COLO829 (cell line): ENCODE results near the gene MEN1.

ENCODE experiments used
- DNase-seq: peaks from one replicate; pipeline ENCODE4 v3.0.0; 2012; ENCODE audit warnings: low spot score

The MEN1 gene

GRCh38 chr11:64778473-64779298, 31.7 kb downstream of the MEN1 start, which contains the start of gene SF1:
Gene SF1 (minus strand): TSS chr11:64778542. CDS start chr11:64778392, 150 bp downstream.
- peak; percentile 99 for DNase-seq

DNA sequence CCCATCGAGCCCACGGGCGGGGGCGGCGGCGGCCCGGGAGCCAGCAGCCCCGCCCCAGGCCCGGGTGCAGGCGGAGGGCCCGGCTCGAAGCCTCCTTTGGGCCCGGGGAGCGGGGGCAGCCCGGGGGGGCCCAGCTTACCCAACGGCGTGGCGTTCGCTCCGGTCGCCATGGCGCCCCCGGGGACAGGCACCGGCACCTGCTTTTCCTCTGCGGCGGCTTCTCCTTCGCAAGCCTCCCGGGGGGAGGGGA, 32.2 kb downstream of the MEN1 start:
- no peak for DNase-seq

- peak; percentile 94 for DNase-seq
Measured at GRCh38 chr11:64777449-64778222, 32.7 kb downstream of the MEN1 start.

GRCh38 chr11:64776875-64777274, 33.5 kb downstream of the MEN1 start:
- DNase-seq: no peak

GRCh38 chr11:64776425-64776824, 33.9 kb downstream of the MEN1 start:
- no peak for DNase-seq

- DNase-seq: no peak
Measured at GRCh38 chr11:64774144-64774543, 36.2 kb downstream of the MEN1 start.

- no peak for DNase-seq
Measured at GRCh38 chr11:64772303-64773018, 37.9 kb downstream of the MEN1 start.

DNA sequence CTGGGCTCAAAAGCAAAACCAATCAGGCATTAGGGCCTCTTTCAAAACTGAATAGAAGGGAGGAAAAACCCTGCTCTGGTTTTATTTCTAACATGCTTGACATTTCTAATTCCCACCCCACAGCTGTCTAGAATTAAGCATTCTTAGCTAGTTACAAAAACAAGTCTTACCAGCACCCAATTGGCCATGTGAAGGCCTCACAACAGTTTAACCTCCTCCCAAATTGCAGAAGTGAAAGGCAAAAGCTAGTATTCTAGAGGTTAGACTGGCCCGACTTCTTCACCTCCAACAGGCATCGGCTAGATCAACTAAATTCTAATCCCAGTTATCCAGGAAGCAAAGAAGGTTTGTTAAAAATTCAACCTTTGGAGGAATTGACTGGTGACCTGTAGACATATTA, 38.5 kb downstream of the MEN1 start:
- no peak for DNase-seq

DNA sequence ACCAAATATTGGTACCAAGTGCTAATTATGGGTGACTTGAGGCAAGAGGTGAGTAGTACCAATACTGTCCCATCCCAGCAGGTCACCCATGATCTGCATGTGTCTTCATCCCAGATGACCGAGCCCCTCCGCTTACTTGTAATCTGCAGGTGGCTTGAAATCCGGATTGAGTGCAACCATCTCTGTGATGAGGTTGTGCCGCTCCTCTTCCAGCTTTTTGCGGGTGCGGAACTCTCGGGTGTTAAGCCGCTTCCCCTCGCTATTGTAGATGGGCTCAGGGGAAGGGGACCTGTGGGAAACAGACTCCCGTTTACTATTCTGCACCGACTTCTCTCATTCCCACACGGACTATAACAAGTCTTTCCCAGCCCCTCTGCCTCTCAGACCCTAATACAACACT, 40.2 kb downstream of the MEN1 start:
- DNase-seq: no peak

GRCh38 chr11:64769283-64769682, 41.1 kb downstream of the MEN1 start:
- no peak for DNase-seq

DNA sequence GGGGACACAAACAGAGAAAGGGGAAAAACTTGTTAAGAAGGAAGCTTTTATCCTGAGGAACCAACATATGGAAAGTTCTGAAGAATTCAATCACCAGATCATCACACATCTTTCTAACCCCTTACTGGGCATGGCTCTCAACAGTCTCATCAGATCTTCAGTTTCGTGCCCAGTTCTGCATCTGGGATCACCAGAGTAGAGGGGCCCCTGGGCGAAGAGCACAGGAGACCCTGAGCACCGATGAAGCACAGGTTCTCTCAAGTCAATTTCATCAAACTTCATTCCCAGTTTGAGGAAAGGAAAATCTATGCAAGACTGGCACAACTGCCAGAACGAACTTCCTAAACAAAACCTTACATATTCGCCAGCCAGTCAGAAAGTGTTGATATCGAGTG, 42.1 kb downstream of the MEN1 start:
- DNase-seq: no peak

- DNase-seq: peak; percentile 28
Measured at GRCh38 chr11:64767344-64768299, 42.7 kb downstream of the MEN1 start.

DNA sequence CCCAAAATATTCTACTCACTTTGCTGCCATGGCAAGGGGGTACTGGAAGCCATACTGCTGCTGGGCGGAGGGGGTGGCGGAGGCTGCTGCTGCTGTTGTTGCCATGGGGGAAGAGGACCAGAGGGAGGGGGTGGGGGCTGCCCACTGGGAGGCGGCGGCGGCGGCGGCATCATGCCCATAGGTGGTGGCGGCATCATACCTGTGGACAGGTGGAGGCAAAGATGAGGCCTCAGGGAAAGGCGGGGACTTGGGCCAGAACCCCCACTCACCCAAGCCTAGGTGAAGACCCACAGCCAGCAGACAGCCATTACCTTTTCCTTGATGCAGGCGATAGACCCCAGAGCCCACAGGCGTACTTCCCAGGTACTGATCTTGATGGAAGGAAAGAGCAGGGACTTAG, 43.5 kb downstream of the MEN1 start:
- DNase-seq: no peak

DNA sequence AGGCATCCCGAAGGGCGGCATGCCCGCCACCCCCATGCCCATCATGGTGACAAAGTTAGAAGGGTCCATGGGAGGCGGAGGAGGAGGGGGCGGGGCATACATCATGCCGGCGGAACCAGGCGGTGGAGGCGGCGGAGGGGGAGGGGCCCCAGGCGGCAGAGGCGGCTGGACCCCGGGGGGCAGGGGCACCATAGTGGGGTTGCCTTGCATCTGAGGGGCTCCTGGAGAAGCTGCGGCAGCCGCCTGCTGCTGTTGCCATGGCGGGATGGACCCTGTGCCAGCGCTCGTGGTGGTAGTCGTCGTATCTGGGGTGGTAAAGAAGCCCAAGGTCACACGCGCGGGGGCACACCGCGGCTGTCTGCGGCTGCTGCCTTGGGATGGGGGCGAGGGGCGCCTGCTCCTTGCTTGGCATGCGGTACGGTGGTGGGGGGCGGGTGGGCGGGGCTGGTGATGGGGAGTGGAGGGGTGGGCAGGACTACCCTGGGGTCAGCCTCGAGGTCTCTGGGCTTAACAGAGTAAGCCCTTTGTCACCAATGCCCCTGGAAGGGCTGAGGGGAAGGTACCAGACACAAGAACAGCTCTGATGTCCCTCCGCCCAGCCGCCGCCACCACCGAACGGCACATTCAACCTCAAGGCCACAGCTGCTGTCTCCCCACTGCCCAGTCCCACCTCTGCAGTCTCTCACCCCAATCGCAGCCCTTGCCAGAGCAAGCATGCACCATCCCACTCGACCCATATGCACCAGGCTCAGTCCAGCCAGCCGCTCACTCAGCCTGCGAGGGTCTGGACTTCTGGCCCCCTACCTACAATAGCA, 44.3 kb downstream of the MEN1 start:
- DNase-seq: no peak

- DNase-seq: no peak
Measured at GRCh38 chr11:64765291-64765850, 45.0 kb downstream of the MEN1 start.

DNA sequence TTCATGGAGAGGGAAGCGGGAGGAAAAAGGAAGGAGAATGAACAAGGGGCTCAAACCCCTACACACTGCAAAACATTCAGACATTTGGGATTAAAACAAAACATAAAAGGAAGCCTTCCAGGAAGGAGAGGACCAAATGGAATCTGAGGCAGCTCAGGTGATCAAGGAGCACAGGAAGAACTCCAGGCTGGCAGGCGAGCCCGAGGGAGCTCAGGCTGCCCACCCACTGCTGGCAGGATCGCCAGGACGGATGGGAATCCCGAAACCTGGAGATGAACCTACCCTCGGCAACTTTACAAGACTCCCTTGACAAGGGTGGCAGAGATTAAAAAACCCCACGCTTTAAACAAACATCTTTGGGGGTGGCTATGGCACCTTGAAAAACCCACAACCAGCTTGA, 45.6 kb downstream of the MEN1 start:
- DNase-seq: no peak

- DNase-seq: no peak
Measured at GRCh38 chr11:64764040-64764611, 46.2 kb downstream of the MEN1 start.

DNA sequence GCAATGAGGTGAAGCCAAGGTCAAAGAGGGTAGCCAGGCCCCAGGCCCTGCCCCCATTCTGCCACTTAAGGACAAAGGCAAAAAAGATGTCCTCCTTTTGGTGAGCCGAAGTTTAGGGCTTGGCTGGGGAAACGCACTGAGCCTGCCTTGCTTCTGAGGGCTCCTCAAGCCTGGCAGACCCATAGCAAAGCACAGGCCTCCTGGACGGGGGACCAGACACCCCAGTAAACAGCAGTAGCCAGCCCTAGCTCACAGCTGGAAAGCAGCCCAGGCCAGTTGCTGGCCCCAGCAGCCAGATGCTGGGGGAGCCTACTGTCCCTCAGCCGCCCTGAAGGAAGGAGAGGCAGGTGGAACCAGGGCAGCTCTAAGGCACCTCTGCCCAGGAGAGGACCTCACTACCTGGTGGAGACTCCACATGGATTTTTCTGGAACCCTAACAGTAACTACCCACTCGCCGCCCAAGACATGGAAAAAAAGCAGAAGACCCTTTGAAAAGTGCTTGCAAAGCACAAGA, 46.8 kb downstream of the MEN1 start:
- DNase-seq: no peak

DNA sequence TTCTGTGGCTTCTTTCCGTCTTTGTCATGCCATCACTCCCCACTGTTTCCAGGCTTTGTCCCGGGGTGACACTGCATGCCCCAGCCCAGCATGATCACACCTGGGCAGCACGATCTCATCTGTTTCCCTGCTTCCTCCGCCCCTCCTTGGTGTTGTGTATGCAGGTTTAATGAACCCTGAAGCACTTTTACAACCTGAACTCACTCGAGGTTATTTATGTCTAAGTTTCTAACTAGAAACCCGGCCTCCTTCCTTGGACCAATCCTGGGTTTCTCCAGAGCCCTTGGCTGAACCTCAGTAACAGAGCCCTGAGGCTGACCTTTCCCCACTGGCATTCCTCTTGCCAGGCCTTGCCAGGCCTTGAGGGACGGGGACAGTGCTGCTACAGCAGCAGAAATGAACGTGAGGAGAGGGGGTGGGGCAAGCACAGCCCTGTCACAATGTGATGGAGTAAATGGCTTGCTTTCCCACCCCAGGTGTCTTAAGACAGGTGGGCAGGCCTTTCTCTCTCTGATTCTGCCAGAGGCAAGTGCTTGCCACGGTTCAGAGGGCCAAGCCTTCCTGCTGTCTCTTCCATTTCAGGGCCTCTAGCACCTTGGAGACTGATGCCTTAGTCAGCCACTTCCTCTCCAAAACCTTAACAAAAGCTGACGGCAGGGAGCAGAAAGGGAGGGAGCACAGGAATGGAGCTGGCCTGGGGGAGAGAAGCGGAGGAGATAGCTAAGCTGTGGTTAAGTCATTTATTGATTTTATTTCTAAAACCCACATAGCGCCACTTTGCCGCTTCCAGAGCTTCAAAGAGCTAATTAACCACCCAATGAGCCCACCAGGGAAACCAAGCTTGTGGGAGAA, 47.5 kb downstream of the MEN1 start:
- DNase-seq: no peak
